Ramos (cell line): ENCODE measurements around the gene ADGRD1.

Source experiments
- in situ Hi-C: fragments of 300-500 bp; cut with MboI; formaldehyde crosslinking; loops from one replicate; pipeline ENCODE4 v1.14.3; 2022; ENCODE audit warnings: low sequenced_read_pairs; ENCODE audit not compliant: unreplicated experiment

The ADGRD1 gene

DNA sequence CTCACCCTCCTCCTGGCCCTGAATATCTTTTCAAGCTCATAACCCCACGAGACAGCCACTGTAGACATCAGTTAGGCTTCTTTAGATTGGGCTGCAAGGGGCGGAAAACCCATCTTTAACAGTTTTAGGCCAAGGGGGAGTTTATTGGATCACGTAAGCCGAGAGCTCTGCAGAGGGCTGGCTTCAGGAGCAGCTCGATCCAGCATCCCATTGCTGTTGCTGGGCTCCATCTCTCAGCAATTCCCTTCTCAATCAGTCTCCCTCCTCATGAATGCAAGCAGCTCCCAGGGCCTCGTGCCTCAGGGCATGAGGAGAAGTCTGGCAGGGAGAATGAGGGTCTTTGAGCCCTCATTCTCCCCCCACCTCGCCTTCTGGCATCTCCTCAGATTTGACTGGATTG, 59.4 kb downstream of the ADGRD1 start:
- in situ Hi-C loops, result no loop called here

DNA sequence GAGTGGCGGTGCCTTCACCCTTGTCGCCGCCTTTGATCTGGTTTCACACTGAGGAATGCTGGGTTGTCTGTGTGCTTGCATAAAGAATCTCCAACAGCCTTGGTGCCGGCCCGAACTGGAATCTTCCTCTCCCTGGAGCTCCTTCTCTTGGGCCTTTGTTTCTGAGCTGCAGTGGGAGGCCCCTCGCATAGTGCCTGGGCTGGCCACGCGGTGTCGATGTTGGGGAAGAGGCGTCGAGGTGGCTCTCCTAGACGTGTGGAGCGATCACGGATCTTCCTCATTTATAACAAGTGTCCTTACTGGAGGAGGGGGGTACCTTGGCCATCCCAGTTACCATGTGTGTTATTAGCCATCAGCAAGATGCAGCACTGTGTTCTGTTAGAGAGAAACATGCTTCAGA, 60.6 kb downstream of the ADGRD1 start:
- in situ Hi-C loops, result no loop called here

DNA sequence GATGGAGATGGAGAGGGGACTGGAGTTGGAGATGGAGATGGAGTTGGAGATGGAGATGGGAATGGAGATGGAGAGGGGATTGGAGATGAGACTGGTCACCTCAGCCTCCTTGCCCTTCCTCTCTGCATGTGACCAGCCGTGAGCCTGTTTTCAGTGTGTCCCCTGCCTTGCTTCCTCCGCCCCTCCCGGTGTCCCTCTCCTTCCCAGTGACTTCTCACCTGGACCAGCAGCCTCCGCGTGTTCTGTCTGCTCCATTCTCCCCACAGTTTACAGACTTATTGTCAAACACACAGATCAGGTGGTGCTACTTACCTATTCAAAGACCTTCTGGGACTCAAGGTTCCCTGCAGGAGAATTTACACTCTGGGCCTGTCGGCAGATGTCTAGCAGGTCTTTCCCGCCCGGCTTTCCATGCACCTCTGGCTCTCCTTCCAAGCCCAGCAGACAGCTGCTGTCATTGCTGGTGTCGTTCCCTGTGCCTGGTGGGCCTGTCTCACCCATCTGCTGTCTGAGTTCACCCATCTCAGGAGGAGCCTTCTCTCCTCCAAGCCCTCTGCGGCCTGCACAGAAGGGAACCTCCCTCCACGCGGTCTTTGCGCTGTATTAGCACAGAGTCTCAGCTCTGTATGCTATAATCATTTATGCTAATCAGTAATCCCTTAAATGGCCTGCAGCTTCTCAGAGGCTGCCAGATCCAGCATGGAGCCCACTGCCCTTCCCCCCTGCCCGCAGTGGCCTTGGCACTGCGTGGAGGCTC, 62.1 kb downstream of the ADGRD1 start:
- in situ Hi-C loops, result no loop called here

DNA sequence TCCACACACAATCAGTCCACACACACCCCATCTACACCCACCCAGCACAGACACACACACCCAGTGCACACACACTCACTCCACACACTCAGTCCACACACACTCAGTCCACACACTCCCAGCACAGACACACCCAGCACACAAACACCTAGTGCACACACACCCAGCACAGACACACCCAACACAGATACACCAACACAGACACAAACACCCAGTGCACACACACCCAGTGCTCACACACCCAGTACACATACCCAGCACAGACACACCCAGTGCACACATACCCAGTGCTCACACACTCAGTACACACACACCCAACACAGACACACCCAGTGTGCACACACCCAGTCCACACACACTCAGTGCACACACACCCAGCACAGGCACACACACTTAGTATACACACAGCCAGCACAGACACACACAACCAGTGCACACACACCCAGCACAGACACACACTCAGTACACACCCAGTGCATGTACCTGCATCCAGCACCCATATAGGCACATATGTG, 63.8 kb downstream of the ADGRD1 start:
- in situ Hi-C loops, result no loop called here

DNA sequence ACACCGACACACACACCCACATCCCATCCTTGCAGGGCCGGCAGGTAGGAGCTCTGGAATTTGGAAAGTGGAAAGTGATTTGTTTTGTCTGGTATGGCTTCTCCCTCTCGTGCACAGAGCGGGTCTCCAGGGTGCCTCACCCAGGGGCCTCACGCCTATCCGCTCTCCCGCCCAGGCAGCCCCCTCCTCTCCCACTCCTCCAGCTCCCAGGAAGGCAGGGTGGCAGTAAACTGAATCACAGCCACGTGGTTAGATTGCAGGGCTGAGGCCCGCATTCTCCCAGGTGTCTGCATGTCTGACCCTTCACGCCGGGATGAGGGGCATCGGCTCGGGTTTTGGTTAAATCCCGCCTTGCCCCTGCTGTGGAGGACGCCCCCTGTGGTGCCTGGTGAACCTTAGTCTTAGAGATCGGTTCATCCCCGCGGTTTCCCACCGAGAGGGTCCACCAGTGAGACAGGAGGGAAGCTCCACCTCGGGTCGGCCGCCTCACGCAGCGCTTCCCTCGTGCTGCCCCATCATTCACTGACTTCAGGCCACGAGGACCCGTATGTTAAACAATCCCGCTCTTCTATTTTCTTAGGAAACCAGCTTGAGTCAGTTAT, 64.4 kb downstream of the ADGRD1 start:
- in situ Hi-C loops, result no loop called here

GRCh38 chr12:131018808-131019397, 65.2 kb downstream of the ADGRD1 start:
- in situ Hi-C loops, result no loop called here

DNA sequence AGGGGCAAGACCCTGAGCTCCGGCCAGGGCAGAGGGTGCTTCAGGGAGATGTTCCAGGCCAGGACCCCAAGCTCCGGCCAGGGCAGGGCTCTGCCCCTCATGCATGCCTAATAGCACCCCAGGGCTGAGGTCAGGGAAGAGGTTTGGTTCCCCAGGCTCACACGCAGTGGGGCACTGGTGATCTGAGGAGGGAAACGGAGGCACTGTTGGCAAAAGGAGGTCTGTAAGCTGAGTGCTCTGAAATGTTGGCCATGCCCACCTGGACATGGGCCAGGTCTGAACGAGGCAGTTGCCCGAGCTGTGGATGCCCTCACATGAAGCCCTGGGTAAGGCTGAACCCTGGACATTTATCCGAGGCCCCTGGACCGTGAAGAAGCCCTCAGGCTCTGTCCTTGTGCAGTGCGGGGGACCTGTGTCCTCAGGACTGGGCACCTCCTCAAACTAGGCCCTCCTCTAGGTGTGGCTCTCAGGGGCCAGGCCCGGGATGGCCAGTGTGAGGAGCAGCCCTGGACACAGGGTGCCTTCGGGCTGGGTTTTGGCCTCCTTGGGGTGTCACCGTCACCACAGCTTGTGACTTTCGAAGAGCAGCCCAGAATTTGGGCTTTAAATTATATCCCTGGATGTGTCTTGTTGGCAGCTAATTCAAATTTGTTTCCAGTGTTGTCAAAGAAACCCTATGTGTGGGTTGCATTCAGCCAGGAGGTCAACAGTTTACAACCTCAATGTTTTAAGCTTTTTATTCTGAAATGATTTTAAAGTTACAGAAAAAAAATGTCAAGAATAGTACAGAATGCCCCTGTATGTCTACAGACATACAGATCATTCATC, 66.8 kb downstream of the ADGRD1 start:
- in situ Hi-C loops, result no loop called here

DNA sequence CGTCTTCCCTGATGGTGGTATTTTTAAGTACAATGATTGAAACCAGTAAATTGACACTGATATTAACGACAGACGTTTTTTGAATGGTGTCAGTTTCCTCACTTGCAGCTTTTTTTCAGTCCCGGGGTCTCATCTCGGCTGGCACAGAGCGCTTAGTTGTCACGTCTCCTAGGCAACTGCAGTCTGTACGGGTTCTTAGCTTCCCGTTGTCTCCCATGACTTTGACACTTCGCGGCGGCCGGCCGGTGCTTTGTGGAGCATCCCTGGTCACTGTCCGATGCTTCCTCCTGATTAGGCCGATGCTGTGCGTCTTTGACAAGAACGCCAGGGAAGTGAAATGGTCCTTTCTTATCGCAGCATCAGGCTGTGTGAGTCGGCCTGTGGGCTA, 67.4 kb downstream of the ADGRD1 start:
- in situ Hi-C loops, result no loop called here

GRCh38 chr12:131024026-131024425, 70.3 kb downstream of the ADGRD1 start:
- in situ Hi-C loops, result no loop called here

DNA sequence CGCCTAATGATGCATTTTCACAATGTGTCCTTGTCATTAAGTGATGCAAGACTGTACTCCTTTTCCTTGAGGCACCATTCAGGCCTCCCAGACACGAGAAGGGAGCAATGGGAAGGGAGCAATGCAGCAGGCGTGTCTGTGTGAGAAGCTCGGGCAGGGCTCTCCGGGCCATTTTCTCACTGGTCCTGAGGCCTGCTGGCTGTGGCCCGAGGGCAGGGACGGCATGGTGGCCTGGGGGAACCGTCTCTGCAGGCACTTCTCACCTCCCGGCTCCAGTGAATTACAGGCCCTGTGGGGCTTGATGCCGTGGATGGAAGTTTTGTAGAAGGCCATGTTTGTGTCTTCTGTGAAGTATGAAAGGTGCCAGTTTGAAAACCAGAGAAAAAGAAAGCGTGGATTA, 71.0 kb downstream of the ADGRD1 start:
- in situ Hi-C loops, result no loop called here

DNA sequence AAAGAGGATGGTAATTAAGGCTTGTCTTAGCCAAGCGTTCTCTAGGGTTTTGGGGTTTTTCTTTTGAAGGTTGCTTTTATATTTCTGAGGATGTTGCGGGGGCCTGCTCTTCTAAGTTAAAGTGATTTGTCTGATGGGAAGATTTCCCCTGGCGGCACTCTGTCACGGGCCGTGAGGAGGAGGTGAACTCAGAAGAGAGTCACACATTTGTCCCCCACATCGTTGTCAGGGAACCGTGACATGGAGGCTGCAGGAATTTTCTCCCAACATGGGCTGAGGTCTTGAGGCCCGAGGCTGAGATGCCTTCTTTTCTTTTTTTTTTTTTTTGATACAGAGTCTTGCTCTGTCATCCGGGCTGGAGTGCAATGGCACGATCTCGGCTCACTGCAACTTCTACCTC, 71.5 kb downstream of the ADGRD1 start:
- in situ Hi-C loops, result no loop called here

DNA sequence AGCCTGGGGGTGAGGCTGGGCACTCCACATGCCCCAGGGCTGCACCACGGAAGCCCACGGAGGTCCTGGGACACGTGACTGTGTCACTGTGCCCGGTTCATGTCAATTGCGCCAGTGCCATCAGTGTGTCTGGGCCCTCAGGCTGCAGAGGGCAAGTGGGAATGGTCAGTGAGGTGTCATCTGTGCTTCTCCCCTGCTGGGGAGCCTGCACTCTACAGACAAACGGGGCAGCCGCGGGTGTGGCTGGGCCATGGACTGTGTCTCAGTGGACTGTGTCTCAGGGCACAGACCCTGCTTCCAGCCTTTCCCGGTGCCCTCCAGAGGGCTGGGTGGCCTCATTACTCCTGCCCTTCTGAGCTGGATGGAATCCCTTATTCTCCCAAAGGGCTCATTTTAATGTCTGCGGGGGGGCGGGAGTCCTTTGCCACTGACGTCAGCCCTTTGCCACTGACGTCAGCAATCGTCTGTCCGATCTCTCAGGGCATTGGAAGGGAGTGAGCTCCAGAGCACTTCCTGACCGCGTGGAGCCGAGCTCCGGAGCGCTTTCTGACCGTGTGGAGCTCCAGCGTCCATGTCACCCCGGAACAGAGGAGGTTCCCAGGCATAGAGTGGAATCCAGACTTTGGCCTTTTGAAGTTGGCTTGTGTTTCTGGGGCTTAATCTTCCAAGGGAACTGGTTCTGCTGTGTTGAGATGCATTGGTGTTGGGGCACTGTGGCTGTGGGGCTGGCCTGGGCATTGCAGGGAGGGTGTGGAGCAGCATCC, 72.4 kb downstream of the ADGRD1 start:
- in situ Hi-C loops, result no loop called here

- in situ Hi-C loops, result no loop called here
Observed at GRCh38 chr12:131026754-131027153, 73.0 kb downstream of the ADGRD1 start.

- in situ Hi-C loops, result no loop called here
Observed at GRCh38 chr12:131027264-131027663, 73.6 kb downstream of the ADGRD1 start.

- in situ Hi-C loops, result no loop called here
Observed at GRCh38 chr12:131027876-131028586, 74.3 kb downstream of the ADGRD1 start.

- in situ Hi-C loops, result no loop called here
Observed at GRCh38 chr12:131028587-131029338, 75.1 kb downstream of the ADGRD1 start.

- in situ Hi-C loops, result no loop called here
Observed at GRCh38 chr12:131030472-131031328, 77.0 kb downstream of the ADGRD1 start.
